Measurements from ENCODE around the gene TRO. TPM values are rescaled to one million over a fixed set of nuclear protein-coding genes. Genes with fewer than 3 reads are reported as not detected.

Gene TRO
- total RNA-seq, 2 experiments from 2014 or later, result 4.0 to 5.2 TPM

GRCh38 chrX:54930291-54931049, 9.8 kb downstream of the TRO start:
- Mint-ChIP-seq H3K4me1 (ENCODE audit: low read depth) (no peaks in the 10 kb centered on the region), H3K36me3 (ENCODE audit: low read depth) (no peaks in the 10 kb centered on the region), H3K4me3 (no peak overlapping the region), H3K27ac (no peak overlapping the region), H3K27me3 (no peaks in the 10 kb centered on the region), H3K9me3 (no peaks in the 10 kb centered on the region)
- CTCF ChIA-PET, result no interaction called here
- no peak for TF ChIP-seq CTCF (IDR thresholded peaks at IDR 0.05)
- ATAC-seq (no peak), DNase-seq (no peak)
- POLR2A ChIA-PET, result no interaction called here
- intact Hi-C loops (cut with micrococcal nuclease), result no loop called here

- no peak overlapping the region for H3K27ac Mint-ChIP-seq
- no peaks in the 10 kb centered on the region for H3K36me3 Mint-ChIP-seq (ENCODE audit: low read depth)
- ATAC-seq, result no peak
- ChIA-PET POLR2A (no interaction called here), CTCF (no interaction called here)
- intact Hi-C loops (cut with micrococcal nuclease), result no loop called here
- DNase-seq, result no peak
- H3K4me3 Mint-ChIP-seq, result no peak overlapping the region
- no peak for TF ChIP-seq CTCF (IDR thresholded peaks at IDR 0.05)
- H3K9me3 Mint-ChIP-seq, result no peaks in the 10 kb centered on the region
- no peaks in the 10 kb centered on the region for H3K27me3 Mint-ChIP-seq
- H3K4me1 Mint-ChIP-seq (ENCODE audit: low read depth), result no peaks in the 10 kb centered on the region
Measured at GRCh38 chrX:54931107-54931506, 10.5 kb downstream of the TRO start.

- Mint-ChIP-seq H3K27me3 (no peaks in the 10 kb centered on the region), H3K9me3 (no peaks in the 10 kb centered on the region), H3K4me1 (ENCODE audit: low read depth) (no peaks in the 10 kb centered on the region), H3K36me3 (ENCODE audit: low read depth) (no peaks in the 10 kb centered on the region), H3K27ac (no peak overlapping the region), H3K4me3 (no peak overlapping the region)
- POLR2A ChIA-PET, result no interaction called here
- ATAC-seq, result no peak
- CTCF ChIA-PET, result no interaction called here
- intact Hi-C loops (cut with micrococcal nuclease), result no loop called here
- no peak for TF ChIP-seq CTCF (IDR thresholded peaks at IDR 0.05)
- DNase-seq, result no peak
Measured at GRCh38 chrX:54933150-54933826, 12.7 kb downstream of the TRO start.

GRCh38 chrX:54934058-54934457, 13.4 kb downstream of the TRO start:
- no peak for TF ChIP-seq CTCF (IDR thresholded peaks at IDR 0.05)
- no peak overlapping the region for H3K4me3 Mint-ChIP-seq
- CTCF ChIA-PET, result interaction anchor here (1.3 kb wide), 1 partner anchor 43 kb away, joined by 3 read pairs; no protein-coding TSS in a partner anchor
- no peaks in the 10 kb centered on the region for H3K27me3 Mint-ChIP-seq
- H3K36me3 Mint-ChIP-seq (ENCODE audit: low read depth), result no peaks in the 10 kb centered on the region
- H3K9me3 Mint-ChIP-seq, result no peaks in the 10 kb centered on the region
- intact Hi-C loops (cut with micrococcal nuclease), result no loop called here
- ATAC-seq, result no peak
- POLR2A ChIA-PET, result no interaction called here
- H3K27ac Mint-ChIP-seq, result no peak overlapping the region
- DNase-seq, result no peak
- no peaks in the 10 kb centered on the region for H3K4me1 Mint-ChIP-seq (ENCODE audit: low read depth)

GRCh38 chrX:54934890-54935289, 14.3 kb downstream of the TRO start:
- no peaks in the 10 kb centered on the region for H3K36me3 Mint-ChIP-seq (ENCODE audit: low read depth)
- CTCF ChIA-PET, result interaction anchor here (1.3 kb wide), 1 partner anchor 43 kb away, joined by 3 read pairs; no protein-coding TSS in a partner anchor

More at GRCh38 chrX:54934890-54935289, 14.3 kb downstream of the TRO start:
- no peak for TF ChIP-seq CTCF (IDR thresholded peaks at IDR 0.05)
- H3K27ac Mint-ChIP-seq, result no peak overlapping the region
- H3K9me3 Mint-ChIP-seq, result no peaks in the 10 kb centered on the region
- no peak for ATAC-seq
- DNase-seq, result no peak
- intact Hi-C loops (cut with micrococcal nuclease), result no loop called here
- POLR2A ChIA-PET, result no interaction called here
- no peaks in the 10 kb centered on the region for H3K4me1 Mint-ChIP-seq (ENCODE audit: low read depth)
- no peaks in the 10 kb centered on the region for H3K27me3 Mint-ChIP-seq
- H3K4me3 Mint-ChIP-seq, result no peak overlapping the region
